Activated CD4-positive, alpha-beta T cell treated with anti-CD3 and anti-CD28 coated beads, Interleukin-2, amount 50 U/mL, for 16 hours (primary cell): Measurements from ENCODE around the gene IQGAP2.
"Not testable (repeated sequence)": the region's sequence is repeated elsewhere in the genome, so short reads cannot be mapped to it uniquely, and the experiment has no call there.

ENCODE experiments used
- DNase-seq: peaks from one replicate; pipeline ENCODE4 v3.0.0-alpha.2; 2020

IQGAP2 gene

GRCh38 chr5:76728965-76729364 is 325.9 kb downstream of the IQGAP2 start:
- DNase-seq, result no peak

GRCh38 chr5:76729373-76730290 is 326.5 kb downstream of the IQGAP2 start:
- DNase-seq, result no peak

- no peak for DNase-seq
These were observed 329.4 kb downstream of the IQGAP2 start for GRCh38 chr5:76732405-76733048.

GRCh38 chr5:76733049-76733417 is 329.9 kb downstream of the IQGAP2 start:
- DNase-seq, result peak; percentile 94

DNA sequence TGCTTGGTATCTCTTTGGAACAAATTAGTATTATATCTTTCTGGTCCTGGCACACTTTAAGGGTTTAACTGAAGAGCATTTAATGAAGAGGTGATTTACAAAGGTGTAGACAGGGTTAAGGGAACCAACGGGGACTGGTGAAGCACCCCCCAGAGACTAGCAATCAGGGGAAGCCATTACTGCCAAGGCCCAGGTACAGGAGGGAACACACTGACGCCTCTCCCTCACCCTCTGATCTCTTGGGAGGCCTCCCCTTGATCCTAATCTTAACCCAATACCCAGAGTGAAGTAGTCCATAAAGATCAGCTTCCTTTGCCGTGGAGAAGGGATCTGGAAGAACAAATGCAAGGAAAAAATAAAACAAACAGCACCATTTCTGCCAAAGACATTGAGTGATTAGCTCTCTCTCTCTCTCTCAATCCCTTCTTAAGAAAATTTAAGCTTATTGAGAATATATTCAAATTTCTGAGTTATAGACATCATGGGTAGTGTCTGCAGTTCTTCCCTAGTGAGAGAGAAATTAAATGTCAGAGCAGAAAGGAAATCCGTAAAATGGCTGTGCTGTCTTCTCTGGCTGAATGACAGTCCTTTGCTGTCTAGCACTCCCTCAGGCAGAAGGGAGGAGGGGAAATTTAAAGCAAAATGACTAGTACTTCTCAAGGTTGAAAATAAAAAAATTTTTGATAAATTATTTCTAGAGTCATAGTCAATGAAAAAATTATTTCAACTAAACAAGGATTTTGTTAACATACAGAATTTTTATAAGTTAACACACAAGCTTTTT is 332.9 kb downstream of the IQGAP2 start:
- no peak for DNase-seq

DNA sequence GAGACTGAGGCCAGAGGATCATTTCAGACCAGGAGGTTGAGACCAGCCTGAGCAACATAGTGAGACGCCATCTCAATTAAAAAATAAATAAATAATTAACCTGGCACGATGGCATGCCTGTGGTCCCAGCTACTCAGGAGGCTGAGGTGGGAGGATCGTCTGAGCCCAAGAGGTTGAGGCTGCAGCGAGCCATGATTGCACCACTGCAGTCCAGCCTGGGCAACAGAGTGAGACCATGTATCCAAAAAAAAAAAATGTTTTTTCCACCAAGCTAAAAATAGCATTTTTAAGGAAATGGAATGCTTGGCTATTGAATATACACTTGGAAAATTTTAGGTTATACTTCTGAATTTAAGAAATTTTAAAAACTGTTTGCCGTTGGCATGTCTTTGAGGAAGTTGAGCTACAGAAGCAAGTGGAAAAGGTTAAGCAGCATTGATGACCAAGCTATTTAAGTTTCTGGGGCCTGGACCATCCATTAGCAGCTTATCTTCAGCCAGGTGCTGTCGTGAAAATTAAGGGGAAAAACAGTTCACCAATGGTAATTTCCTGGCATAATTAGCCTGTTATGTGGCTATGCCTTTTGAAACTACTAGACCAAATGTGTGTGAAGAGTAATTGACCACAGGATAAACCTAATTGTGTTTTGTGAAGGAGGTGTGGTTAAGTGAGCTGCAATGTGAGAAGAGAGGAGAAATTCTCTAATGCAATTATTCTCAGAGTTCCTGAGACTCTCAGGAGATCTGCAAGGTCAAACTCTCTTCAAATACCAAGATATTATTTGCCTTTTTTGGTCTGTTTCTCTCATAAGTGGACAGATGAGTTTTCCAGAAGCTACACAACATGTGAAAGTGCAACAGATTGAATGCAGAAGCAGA is 333.8 kb downstream of the IQGAP2 start:
- DNase-seq, result peak; percentile 64

DNA sequence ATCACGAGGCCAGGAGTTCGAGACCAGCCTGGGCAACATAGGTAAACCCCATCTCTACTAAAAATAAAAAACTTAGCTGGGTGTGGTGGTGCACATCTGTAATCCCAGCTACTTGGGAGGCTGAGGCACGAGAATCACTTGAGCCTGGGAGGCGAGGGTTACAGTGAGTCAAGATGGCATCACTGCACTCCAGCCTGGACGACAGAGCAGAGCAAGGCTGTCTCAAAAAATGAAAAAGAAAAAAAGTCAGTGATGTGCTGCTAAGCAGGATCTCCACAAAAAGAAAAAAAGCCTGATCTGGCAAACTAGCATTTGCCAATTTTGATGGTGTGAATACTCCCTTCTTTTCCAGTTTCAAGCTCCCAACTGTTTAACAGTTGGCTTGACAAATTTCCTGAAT is 334.8 kb downstream of the IQGAP2 start:
- DNase-seq, result no peak

- DNase-seq, result not testable (repeated sequence)
These were observed 338.4 kb downstream of the IQGAP2 start for GRCh38 chr5:76741506-76741905.

DNA sequence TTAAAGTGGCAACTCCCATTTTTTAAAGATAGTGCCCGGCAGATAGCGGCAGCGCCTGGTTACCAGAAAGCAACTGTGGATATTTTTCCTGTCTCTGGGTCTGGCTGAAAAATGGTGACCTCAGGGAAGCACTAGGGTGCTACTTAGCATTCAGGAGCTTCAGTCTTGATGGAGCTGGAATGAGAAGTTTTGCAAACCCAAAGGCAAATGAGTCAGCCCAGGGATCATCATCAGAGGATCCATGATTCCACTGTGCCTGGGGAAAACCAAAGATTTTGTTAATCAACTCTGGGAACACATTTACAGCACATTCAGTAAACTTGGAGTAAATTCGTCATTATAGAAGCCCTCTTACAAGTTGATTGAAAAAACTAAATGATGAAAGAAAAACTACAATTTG is 339.5 kb downstream of the IQGAP2 start:
- no peak for DNase-seq

DNA sequence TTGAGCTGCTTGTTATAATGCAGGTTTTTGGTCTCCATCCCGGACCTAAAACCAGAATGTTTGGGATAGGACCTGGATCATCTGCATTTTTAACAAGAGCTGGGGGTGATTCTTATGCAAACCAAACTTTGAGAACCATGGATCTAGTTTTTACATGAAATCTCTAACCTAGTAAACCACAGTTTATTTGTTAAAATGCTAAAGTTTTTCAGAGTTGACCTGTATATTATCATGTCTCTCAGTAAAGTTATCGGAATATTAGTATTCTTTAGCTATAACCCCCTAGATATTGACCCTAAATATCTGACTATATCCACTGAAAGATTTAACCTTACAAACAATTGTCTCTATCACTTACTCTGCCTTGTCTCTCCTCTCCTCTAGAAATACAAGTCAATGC is 341.5 kb downstream of the IQGAP2 start:
- DNase-seq, result no peak

DNA sequence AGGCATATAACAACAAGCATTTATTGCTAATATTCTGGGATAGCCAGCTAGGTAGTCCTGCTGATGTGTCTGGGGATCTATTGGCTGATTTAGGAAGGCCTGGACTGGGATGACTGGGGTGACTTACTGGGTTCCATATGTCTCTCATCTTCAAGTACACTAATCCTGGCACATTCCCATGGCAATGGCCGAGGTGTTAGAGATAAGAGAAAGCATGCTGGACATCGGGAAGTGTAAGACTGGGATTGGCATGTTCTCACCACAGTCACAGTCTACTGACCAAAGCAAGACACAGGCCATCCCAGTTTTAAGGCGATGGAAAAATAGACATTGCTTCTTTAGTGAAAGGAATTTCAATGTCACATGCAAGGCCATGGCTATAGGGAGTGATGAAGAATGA is 342.6 kb downstream of the IQGAP2 start:
- no peak for DNase-seq

DNA sequence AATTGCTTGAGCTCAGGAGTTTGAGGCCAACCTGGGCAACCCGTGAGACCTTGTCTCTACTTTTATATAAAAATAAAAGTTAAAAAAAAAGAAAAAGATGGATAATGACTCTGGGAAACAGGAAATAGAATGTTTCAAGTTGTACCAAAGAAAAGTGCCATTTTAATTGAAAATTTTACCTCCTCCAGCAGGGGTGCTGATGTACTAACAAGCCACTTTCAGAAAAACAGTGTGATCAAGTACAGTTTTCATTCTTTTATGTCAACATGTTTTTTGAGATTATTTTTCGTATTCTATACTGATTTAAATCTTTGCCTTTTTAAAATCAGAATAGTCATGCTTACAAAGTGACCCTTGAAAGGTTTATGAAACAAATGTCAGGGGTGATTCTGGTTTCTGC is 343.6 kb downstream of the IQGAP2 start:
- DNase-seq, result no peak

DNA sequence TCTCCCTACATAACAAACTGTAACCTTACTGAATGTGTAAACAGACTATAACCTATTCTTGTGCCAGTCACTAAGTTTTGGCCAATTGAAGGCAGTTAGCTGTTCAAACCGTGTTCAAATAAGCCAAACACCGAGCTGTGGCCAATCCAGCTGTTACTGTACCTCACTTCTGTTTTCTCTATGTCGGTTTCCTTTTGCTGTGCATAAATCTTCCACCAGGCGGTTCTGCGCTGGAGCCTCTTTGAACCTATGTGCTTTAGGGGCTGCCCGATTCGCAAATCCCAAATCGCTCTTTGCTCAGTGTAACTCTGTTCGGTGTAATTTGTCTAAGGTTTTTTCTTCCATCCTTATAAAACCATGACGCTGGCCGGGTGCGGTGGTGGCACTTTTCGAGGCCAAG is 344.6 kb downstream of the IQGAP2 start:
- DNase-seq, result no peak

- DNase-seq, result no peak
These were observed 348.2 kb downstream of the IQGAP2 start for GRCh38 chr5:76751291-76751690.

DNA sequence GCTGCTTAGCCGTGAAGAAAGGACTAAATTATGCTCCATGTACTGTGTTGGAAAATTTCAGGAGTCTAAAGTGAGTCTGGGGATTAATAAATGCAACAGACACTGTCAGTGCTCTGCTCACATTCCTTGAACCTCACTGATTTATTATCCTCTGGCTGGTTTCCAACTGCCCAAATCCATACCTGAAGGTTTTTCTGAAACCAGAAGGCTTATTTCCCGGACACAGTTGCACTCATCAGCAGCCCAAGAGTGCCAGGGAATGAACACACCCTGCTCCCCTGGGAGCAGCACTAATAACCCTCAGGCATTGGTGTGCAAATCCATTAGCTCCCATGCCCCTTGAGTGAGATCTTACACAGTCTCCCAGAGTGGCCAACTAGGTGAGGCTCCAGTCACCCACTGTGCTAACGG is 351.6 kb downstream of the IQGAP2 start:
- no peak for DNase-seq

- no peak for DNase-seq
These were observed 352.9 kb downstream of the IQGAP2 start for GRCh38 chr5:76755779-76756637.

DNA sequence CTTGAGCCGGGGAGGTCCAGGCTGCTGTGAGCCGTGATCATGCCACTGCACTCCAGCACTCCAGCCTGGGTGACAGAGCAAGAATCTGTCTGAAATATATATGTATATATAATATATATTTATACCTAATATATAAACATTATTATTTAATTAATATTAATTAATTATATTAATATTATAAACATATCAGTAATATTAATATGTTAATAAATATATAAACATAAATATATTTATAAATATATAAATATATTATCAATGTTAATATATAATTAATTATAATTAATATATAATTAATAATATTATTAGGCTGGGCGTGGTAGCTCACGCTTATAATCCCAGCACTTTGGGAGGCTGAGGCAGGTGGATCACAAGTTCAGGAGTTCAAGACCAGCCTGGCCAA is 354.0 kb downstream of the IQGAP2 start:
- DNase-seq, result no peak
